Breast epithelium (tissue), 4 donors: Measurements from ENCODE around the gene SNTB2. TPM values are rescaled to one million over a fixed set of nuclear protein-coding genes. Genes with fewer than 3 reads are reported as not detected.

Experiments used
- DNase-seq, 2 donors: peaks; one replicate each; pipeline ENCODE4 v3.0.0-alpha.2; 2019; ENCODE audit warnings: low spot score in 2 of 2
- H3K27ac ChIP-seq, 2 donors: fragments of 200-600 bp; sonication (generic) in 1 of 2; one replicate each; pipeline ENCODE4 v1.5.1; 2016 to 2019; ENCODE audit warnings: mild to moderate bottlenecking in 1 of 2
- H3K27me3 ChIP-seq, 2 donors: fragments of 200-600 bp; sonication (generic) in 1 of 2; one replicate each; pipeline versions ENCODE4 v1.5.1 to v1.6.0; 2017 to 2019; ENCODE audit warnings: control low read depth in 1 of 2, mild to moderate bottlenecking in 1 of 2
- H3K36me3 ChIP-seq: fragments of 200-600 bp; one replicate; pipeline ENCODE4 v1.5.1; 2019
- H3K4me1 ChIP-seq, 2 donors: fragments of 200-600 bp; sonication (generic); one replicate each; pipeline ENCODE4 v1.5.1; 2016 to 2019; ENCODE audit warnings: control low read depth in 1 of 2
- H3K4me3 ChIP-seq, 3 donors: fragments of 200-600 bp; sonication (generic); 1 replicate in 2 of 3; 2 replicates in 1 of 3; pipeline ENCODE4 v1.5.1; 2016 to 2019; ENCODE audit warnings: mild to moderate bottlenecking in 3 of 3, moderate library complexity in 2 of 3
- H3K9me3 ChIP-seq, 2 donors: fragments of 200-600 bp; sonication (generic) in 1 of 2; one replicate each; pipeline ENCODE4 v1.5.1; 2016 to 2019; ENCODE audit warnings: control low read depth in 1 of 2
- POLR2A ChIP-seq: fragments of 450-650 bp; IDR thresholded peaks from one replicate; pipeline ENCODE4 v1.6.1; 2016; ENCODE audit warnings: antibody characterized with exemption, mild to moderate bottlenecking, moderate library complexity
- POLR2AphosphoS5 ChIP-seq, 3 donors: sonication (generic); formaldehyde crosslinking; IDR thresholded peaks; one replicate each; pipeline ENCODE4 v1.6.1; 2017; ENCODE audit warnings: antibody characterized with exemption in 3 of 3
- intact Hi-C: fragments of 100-400 bp; cut with DNase I; formaldehyde crosslinking; loops from one replicate; pipeline ENCODE4 v1.15.1; 2023; ENCODE audit warnings: low total_unique reads
- total RNA-seq, 3 donors: library from RNA; depleted of rRNA; stranded (reverse); fragments of >200 nt; gene quantifications; one replicate each; pipeline ENCODE4 v1.1.0, GENCODE V29; 2016
- TF ChIP-seq, protein P1 (sequence below), 3 donors: fragments of 450-650 bp; IDR thresholded peaks; one replicate each; pipeline ENCODE4 v1.5.1; 2016 to 2017; ENCODE audit warnings: antibody characterized with exemption in 3 of 3, mild to moderate bottlenecking in 3 of 3, moderate library complexity in 3 of 3

The SNTB2 gene
- total RNA-seq, 3 donors from 2014 or later: 29.8 to 78.1 (median 36.6) TPM

DNA sequence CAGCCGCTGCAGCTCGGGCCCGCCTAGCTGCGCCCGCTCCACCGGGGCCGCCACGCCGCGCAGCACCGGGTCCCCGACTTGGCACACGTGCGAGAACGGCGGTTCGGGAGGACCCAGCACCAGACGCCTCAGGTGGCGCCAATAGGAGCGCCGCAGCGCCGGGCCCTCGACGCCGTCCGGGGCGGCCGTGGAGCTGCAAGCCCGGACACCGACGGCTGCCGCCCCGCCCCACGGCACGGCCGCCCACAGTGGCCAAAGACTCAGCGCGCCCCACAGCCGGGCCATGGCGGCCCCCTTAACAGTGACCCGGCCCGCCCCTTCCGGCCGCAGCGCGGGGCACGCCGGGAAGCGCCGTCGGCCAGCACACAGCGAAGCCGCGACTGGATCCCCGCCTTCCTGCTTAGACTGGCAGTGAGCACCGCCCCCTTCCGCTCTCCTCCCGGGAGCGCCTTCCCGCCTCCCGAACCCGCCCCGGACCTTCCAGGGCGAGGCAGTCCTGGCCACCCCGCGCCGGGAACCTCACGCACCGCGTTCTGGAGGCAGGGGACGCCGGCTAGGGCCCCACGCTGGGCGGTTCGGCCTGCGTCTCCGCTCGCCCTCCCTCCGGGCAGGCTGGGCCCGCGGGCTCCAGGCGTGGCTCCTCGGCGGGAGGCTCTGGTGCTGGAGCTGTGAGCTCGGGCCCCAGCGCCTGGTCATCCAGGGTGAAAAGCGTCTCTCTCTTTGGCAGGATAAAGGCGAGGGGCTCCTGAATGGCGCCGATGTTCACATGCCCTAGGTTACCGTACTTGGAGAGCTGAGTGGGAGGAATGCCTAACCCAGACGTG is 143.5 kb downstream of the SNTB2 start, which contains the start of gene PDF:
Gene PDF, minus strand, starts transcription at position 303 of the 824 bp plus-strand sequence. Its CDS starts 18 bp downstream, at position 285.
- Histone ChIP-seq H3K36me3 (peaks cover 10% of the 10 kb centered on the region), H3K9me3 (no peaks in the 10 kb centered on the region), H3K4me1 (peaks cover 4 to 12% of the 10 kb centered on the region in 2 donors), H3K27ac (peak within 1 kb of the TSS; percentile 83 to 94), H3K4me3 (peak within 1 kb of the TSS; percentile 78 to 98 (median 93)), H3K27me3 (no peaks in the 10 kb centered on the region)
- DNase-seq: peak; percentile 90 to 93
- TF ChIP-seq, protein P1, sequence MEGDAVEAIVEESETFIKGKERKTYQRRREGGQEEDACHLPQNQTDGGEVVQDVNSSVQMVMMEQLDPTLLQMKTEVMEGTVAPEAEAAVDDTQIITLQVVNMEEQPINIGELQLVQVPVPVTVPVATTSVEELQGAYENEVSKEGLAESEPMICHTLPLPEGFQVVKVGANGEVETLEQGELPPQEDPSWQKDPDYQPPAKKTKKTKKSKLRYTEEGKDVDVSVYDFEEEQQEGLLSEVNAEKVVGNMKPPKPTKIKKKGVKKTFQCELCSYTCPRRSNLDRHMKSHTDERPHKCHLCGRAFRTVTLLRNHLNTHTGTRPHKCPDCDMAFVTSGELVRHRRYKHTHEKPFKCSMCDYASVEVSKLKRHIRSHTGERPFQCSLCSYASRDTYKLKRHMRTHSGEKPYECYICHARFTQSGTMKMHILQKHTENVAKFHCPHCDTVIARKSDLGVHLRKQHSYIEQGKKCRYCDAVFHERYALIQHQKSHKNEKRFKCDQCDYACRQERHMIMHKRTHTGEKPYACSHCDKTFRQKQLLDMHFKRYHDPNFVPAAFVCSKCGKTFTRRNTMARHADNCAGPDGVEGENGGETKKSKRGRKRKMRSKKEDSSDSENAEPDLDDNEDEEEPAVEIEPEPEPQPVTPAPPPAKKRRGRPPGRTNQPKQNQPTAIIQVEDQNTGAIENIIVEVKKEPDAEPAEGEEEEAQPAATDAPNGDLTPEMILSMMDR (IDR thresholded peaks at IDR 0.05): no peak
- TF ChIP-seq POLR2AphosphoS5 (IDR thresholded peaks at IDR 0.05): peak; percentile 64 to 83 (median 64)
- TF ChIP-seq POLR2A: peak; percentile 52
- intact Hi-C loops: no loop called here

DNA sequence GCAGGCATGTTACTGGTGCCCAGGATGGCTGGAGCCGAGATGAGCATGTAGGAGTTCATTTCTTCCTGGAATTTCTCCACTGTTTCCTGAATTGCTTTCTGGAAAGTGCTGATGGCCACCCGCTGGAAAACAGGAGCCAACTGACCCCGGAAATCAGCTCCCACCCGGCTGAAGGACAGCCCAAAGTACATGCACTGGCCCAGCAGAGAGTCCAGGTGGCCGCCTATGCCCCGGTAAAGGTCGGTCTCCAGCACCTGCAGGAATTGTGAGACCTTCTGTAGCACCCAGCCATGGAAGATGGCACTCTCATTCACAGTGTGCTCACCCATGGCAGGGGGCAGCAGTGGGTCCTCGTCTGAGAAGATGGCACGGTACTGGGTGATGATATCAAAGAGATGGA is 147.7 kb downstream of the SNTB2 start:
- peaks cover 10% of the 10 kb centered on the region for H3K36me3 ChIP-seq
- intact Hi-C loops: no loop called here
- peaks cover 0 to 3% of the 10 kb centered on the region in 2 donors for H3K4me1 ChIP-seq

DNA sequence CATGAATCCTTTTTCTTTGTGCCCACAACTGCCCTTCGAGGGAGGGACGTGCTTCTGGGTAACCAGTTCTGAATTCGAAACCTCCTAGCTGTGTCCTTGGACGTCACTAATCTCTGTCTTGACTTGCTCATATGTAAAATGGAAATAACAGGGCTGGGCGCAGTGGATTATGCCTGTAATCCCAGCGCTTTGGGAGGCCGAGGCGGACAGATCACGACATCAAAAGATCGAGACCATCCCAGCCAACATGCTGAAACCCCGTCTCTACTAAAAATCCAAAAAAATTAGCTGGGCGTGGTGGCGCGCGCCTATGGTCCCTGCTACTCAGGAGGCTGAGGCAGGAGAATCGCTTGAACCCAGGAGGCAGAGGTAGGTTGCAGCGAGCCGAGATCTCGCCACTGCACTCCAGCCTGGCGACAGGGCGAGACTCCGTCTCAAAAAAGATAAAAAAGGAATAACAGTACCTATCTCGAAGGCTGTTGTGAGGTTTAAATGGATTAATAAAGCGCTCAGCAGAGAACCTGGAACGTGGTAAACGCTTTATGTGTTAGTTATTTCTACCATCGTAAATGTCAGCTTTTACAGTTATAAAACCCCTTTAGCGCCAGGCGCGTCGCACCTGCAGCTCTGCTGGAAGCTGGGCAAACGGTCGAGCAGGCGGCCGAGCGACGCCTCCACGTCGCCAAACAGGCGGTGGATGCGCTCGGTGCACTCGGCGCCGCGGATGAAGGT is 151.8 kb downstream of the SNTB2 start:
- DNase-seq: no peak
- no peaks in the 10 kb centered on the region for H3K9me3 ChIP-seq
- H3K4me3 ChIP-seq: peak overlapping the region; percentile 68 to 89 (median 76)
- peak overlapping the region; percentile 83 to 88 for H3K27ac ChIP-seq
- intact Hi-C loops: no loop called here
- H3K27me3 ChIP-seq: no peaks in the 10 kb centered on the region
- H3K4me1 ChIP-seq: peaks cover 3 to 8% of the 10 kb centered on the region in 2 donors
- H3K36me3 ChIP-seq: peaks cover 10% of the 10 kb centered on the region
- TF ChIP-seq POLR2A (no peak), POLR2AphosphoS5 (IDR thresholded peaks at IDR 0.05) (no peak)
- TF ChIP-seq, protein P1 (IDR thresholded peaks at IDR 0.05): no peak

More for the DNA sequence above, 147.7 kb downstream of the SNTB2 start:
- Histone ChIP-seq H3K4me3 (no peak overlapping the region), H3K9me3 (no peaks in the 10 kb centered on the region), H3K27me3 (no peaks in the 10 kb centered on the region), H3K27ac (no peak overlapping the region)
- DNase-seq: no peak
- TF ChIP-seq, protein P1 (IDR thresholded peaks at IDR 0.05): no peak
- TF ChIP-seq POLR2AphosphoS5 (IDR thresholded peaks at IDR 0.05) (no peak), POLR2A (no peak)

DNA sequence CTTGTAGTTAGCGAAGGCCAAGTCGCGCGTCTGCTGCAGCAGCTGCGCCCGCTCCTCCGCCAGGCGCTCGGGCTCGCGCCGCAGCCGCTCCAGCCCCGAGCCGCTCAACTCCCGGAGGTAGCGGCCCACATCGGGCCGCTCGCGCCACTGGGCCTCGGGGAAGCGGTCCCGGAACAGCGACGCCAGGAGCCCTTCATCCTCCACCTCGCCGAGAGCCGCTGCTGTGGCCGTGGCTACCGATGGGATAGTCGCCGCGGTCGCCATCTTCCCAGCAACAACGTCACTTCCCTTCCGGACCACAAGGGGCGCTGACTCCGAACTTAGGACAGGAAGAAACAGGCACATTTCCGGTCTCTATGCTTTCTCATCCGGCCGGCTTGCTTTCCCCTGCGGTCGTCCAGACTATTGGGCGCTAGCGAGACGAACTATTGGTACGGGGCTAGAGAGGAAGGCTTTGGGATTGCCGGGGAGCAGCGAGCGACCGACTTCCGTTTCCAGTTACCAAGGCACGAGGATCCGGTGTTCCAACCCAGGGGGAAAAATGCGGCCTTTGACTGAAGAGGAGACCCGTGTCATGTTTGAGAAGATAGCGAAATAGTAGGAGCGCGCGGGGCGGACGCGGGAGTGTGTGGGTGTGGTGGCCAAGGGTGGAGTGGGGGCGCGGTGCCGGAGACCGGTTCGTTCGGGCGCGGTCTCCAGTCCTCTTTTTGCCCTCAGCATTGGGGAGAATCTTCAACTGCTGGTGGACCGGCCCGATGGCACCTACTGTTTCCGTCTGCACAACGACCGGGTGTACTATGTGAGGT is 152.5 kb downstream of the SNTB2 start, which contains the start of the genes COG8 and NIP7:
Gene COG8, minus strand, starts transcription at position 276 of the 806 bp plus-strand sequence. Its CDS starts 12 bp downstream, at position 264.
Gene NIP7, plus strand, starts transcription at position 484 of the 806 bp plus-strand sequence. Its CDS starts 58 bp downstream, at position 542.
- Histone ChIP-seq H3K4me1 (peaks cover 3 to 8% of the 10 kb centered on the region in 2 donors), H3K4me3 (peak within 1 kb of the TSS; percentile 68 to 89 (median 76)), H3K27me3 (no peaks in the 10 kb centered on the region), H3K36me3 (peaks cover 5% of the 10 kb centered on the region), H3K27ac (peak within 1 kb of the TSS; percentile 83 to 88), H3K9me3 (no peaks in the 10 kb centered on the region)
- peak; percentile 94 to 95 for DNase-seq
- TF ChIP-seq POLR2AphosphoS5 (IDR thresholded peaks at IDR 0.05) (peak; percentile 78 to 84 (median 81)), POLR2A (no peak)
- TF ChIP-seq, protein P1 (IDR thresholded peaks at IDR 0.05): peak; percentile 93 to 98 (median 94)
- intact Hi-C loops: no loop called here
